SJSA1 (cell line): ENCODE data around the gene SERPINA6. TPM values are rescaled to one million over a fixed set of nuclear protein-coding genes. Genes with fewer than 3 reads are reported as not detected.
"Not testable (repeated sequence)": the region's sequence is repeated elsewhere in the genome, so short reads cannot be mapped to it uniquely, and the experiment has no call there.

Experiments used
- DNase-seq, 2 experiments: peaks; one replicate each; pipeline ENCODE4 v3.0.0-alpha.2; 2015 to 2020; ENCODE audit warnings: low spot score in 2 of 2, low read depth in 1 of 2
- H3K27ac ChIP-seq: fragments of 250-450 bp; sonication (Bioruptor Pico); 2 replicates; pipeline ENCODE4 v1.5.1; 2020; ENCODE audit warnings: mild to moderate bottlenecking, moderate library complexity
- H3K27me3 ChIP-seq: fragments of 250-450 bp; sonication (Bioruptor Pico); replicated peaks from 2 replicates; pipeline ENCODE4 v1.5.1; 2020; ENCODE audit warnings: mild to moderate bottlenecking, moderate library complexity
- H3K36me3 ChIP-seq: fragments of 250-450 bp; sonication (Bioruptor Pico); 2 replicates; pipeline ENCODE4 v1.5.1; 2020; ENCODE audit warnings: mild to moderate bottlenecking
- H3K4me1 ChIP-seq: fragments of 250-450 bp; sonication (Bioruptor Pico); replicated peaks from 2 replicates; pipeline ENCODE4 v1.6.1; 2021; ENCODE audit warnings: mild to moderate bottlenecking
- H3K4me3 ChIP-seq: fragments of 250-450 bp; sonication (Bioruptor Pico); 2 replicates; pipeline ENCODE4 v1.5.1; 2020; ENCODE audit warnings: mild to moderate bottlenecking
- H3K9me3 ChIP-seq: fragments of 250-450 bp; sonication (Bioruptor Pico); replicated peaks from 2 replicates; pipeline ENCODE4 v1.5.1; 2020; ENCODE audit warnings: mild to moderate bottlenecking
- total RNA-seq: library from RNA; depleted of rRNA; stranded (reverse); fragments of >200 nt; shearing (Covaris generic); gene quantifications from 2 replicates; pipeline ENCODE4 v1.2.3, GENCODE V29; 2014

Gene SERPINA6
- total RNA-seq, 1 experiment from 2014 or later = not detected

GRCh38 chr14:94304243-94304642, 18.9 kb downstream of the SERPINA6 start:
- Histone ChIP-seq H3K27ac (no peak overlapping the region), H3K9me3 (peaks cover 5% of the 10 kb centered on the region), H3K4me3 (no peak overlapping the region), H3K36me3 (no peaks in the 10 kb centered on the region), H3K4me1 (no peaks in the 10 kb centered on the region), H3K27me3 (no peaks in the 10 kb centered on the region)
- no peak for DNase-seq

GRCh38 chr14:94303111-94303510, 20.0 kb downstream of the SERPINA6 start:
- Histone ChIP-seq H3K27ac (no peak overlapping the region), H3K4me1 (no peaks in the 10 kb centered on the region), H3K27me3 (no peaks in the 10 kb centered on the region), H3K36me3 (no peaks in the 10 kb centered on the region), H3K9me3 (peaks cover 5% of the 10 kb centered on the region), H3K4me3 (no peak overlapping the region)
- DNase-seq = no peak

DNA sequence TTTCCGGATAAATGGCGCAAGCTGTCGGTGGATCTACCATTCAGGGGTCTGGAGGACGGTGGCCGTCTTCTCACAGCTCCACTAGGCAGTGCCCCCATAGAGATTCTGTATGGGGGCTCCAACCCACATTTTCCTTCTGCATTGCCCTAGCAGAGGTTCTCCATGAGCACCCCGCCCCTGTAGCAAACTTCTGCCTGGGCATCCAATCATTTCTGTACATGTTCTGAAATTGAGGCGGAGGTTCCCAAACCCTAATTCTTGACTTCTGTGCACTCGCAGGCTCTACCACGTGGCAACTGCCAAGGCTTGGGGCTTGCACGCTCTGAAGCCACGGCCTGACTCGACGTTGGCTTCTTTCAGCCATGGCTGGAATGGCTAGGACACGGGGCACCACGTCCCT, 25.0 kb downstream of the SERPINA6 start:
- Histone ChIP-seq H3K4me1 (no peaks in the 10 kb centered on the region), H3K4me3 (no peak overlapping the region), H3K27ac (no peak overlapping the region), H3K27me3 (no peaks in the 10 kb centered on the region), H3K9me3 (no peaks in the 10 kb centered on the region), H3K36me3 (no peaks in the 10 kb centered on the region)
- no peak for DNase-seq

GRCh38 chr14:94296181-94296545, 27.0 kb downstream of the SERPINA6 start:
- not testable (repeated sequence) for H3K27me3 ChIP-seq, H3K4me3 ChIP-seq, H3K27ac ChIP-seq

DNA sequence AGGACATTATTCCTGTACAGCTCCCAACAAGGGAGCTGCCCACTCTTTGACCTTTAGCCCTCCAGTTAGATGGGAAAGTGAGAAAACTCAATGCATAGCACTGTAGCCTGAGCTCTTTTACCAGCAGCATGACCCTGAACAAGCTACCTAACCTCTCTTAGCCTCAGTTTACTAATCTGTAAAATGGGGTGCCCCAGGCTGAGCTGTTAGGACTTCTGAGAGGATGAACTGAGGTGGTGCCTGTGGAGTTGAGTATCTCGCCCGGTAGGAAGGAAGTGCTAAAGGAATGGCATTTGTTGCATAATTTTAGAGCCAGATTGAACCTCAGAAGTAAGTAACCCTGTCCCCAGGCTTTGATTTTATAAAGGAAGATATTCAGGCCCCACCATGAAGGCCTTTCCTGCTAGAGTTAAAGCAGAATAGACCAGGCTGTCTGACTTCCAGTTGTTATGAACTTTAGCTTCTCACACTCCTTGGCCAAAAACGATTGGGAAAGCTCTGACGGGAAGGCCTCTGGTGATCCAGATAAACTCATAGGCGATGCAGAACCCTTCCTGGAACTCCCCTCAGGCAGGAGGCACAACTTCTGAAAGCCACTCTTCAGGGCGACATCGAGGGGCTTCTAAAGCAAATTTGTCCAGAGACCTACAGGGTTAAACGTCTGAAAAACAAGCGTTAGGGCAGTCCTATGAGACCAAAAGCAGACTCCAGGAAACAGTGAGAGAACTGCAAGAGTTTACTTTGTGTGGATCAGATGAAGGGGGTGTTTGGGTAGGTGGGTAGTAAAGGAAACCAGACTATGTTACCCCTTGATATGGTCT, 27.6 kb downstream of the SERPINA6 start:
- Histone ChIP-seq H3K36me3 (no peaks in the 10 kb centered on the region), H3K9me3 (no peaks in the 10 kb centered on the region), H3K27ac (no peak overlapping the region), H3K27me3 (no peaks in the 10 kb centered on the region), H3K4me1 (no peaks in the 10 kb centered on the region), H3K4me3 (no peak overlapping the region)
- DNase-seq = no peak

More at GRCh38 chr14:94296181-94296545, 27.0 kb downstream of the SERPINA6 start:
- DNase-seq, H3K4me1 ChIP-seq, H3K9me3 ChIP-seq, H3K36me3 ChIP-seq: not testable (repeated sequence)

- H3K36me3 ChIP-seq = no peaks in the 10 kb centered on the region
- no peaks in the 10 kb centered on the region for H3K27me3 ChIP-seq
- H3K27ac ChIP-seq = no peak overlapping the region
- H3K4me1 ChIP-seq = no peaks in the 10 kb centered on the region
- H3K9me3 ChIP-seq = no peaks in the 10 kb centered on the region
- no peak for DNase-seq
- no peak overlapping the region for H3K4me3 ChIP-seq
Measured at GRCh38 chr14:94293578-94293924, 29.6 kb downstream of the SERPINA6 start.

- H3K4me3 ChIP-seq = no peak within 1 kb of the TSS
- no peak within 1 kb of the TSS for H3K27ac ChIP-seq
- no peak for DNase-seq
- no peaks in the 10 kb centered on the region for H3K27me3 ChIP-seq
- H3K4me1 ChIP-seq = no peaks in the 10 kb centered on the region
- H3K36me3 ChIP-seq = no peaks in the 10 kb centered on the region
- no peaks in the 10 kb centered on the region for H3K9me3 ChIP-seq
Measured at GRCh38 chr14:94292872-94293577, 30.1 kb downstream of the SERPINA6 start, which contains the start of gene SERPINA10. Gene SERPINA10 (minus strand): TSS chr14:94293268. CDS start chr14:94290593, 2,675 bp downstream.

DNA sequence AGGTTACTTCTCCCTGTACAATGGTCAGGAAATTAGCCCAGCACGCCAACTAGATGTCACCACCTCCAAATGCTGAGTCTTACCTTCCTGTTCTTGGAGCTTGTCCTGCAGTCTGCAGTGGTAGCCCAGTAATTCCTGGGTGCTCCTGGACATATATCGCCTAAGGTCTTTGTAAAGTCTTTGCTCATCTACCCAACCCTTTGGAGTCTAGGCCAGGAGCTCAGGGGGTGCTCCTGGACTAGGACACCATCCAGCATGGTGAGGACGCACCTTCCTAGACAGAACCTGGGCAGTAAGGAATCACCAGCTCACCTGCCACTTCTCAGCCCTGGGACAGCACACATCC, 30.6 kb downstream of the SERPINA6 start:
- no peaks in the 10 kb centered on the region for H3K9me3 ChIP-seq
- no peaks in the 10 kb centered on the region for H3K4me1 ChIP-seq
- H3K27ac ChIP-seq = no peak overlapping the region
- no peaks in the 10 kb centered on the region for H3K27me3 ChIP-seq
- H3K36me3 ChIP-seq = no peaks in the 10 kb centered on the region
- no peak overlapping the region for H3K4me3 ChIP-seq
- no peak for DNase-seq

- no peaks in the 10 kb centered on the region for H3K27me3 ChIP-seq
- H3K27ac ChIP-seq = no peak overlapping the region
- no peak for DNase-seq
- no peaks in the 10 kb centered on the region for H3K36me3 ChIP-seq
- no peak overlapping the region for H3K4me3 ChIP-seq
- H3K9me3 ChIP-seq = no peaks in the 10 kb centered on the region
- H3K4me1 ChIP-seq = no peaks in the 10 kb centered on the region
Measured at GRCh38 chr14:94291906-94292525, 31.1 kb downstream of the SERPINA6 start.

DNA sequence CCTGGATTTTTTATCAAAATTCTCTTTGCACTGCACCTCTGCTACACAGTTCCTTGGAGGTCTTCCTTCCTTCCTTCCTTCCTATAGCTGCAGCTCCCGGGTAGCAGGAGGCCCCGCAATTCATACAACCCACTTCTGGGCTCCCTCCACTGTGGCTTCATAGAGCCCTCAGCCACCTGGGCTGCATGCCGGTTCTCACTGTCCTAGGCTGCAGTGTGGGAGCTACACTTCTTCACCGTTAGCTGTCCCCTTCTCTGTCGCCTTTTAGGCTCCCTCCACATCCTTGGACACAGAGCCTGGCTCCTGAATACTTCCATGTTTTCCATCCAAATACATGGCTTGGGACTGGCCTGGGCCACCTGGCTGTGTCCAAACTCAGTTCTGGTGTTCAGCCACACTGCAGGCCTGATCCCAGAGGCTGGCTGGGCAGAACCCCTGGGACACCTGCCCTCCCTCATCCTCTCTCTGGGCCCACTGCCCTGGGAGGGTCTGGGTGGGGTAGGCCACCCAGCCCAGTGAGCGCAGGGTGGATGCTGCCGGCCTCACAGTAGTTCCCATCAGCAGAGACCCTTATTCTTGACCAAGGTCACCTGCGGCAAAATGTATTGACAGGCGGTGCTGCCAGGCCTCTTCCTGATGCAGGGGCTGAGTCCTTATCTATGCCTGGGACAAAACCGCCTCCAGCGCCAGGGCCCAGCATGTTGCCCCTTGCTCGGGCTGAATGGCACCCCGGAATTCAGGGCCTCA, 31.8 kb downstream of the SERPINA6 start:
- DNase-seq = no peak

GRCh38 chr14:94290197-94290596, 32.9 kb downstream of the SERPINA6 start:
- Histone ChIP-seq H3K27me3 (no peaks in the 10 kb centered on the region), H3K4me1 (peaks cover 5% of the 10 kb centered on the region), H3K4me3 (no peak overlapping the region), H3K36me3 (no peaks in the 10 kb centered on the region), H3K9me3 (no peaks in the 10 kb centered on the region), H3K27ac (no peak overlapping the region)
- DNase-seq = no peak

More for the DNA sequence above, 31.8 kb downstream of the SERPINA6 start:
- H3K9me3 ChIP-seq = no peaks in the 10 kb centered on the region
- H3K4me1 ChIP-seq = peaks cover under 1% of the 10 kb centered on the region; the same call in 1 of the 2 replicates
- no peaks in the 10 kb centered on the region for H3K36me3 ChIP-seq
- H3K27me3 ChIP-seq = no peaks in the 10 kb centered on the region
- H3K27ac ChIP-seq = no peak overlapping the region
- H3K4me3 ChIP-seq = no peak overlapping the region

- Histone ChIP-seq H3K4me1 (peaks cover 11% of the 10 kb centered on the region), H3K36me3 (no peaks in the 10 kb centered on the region), H3K27ac (no peak overlapping the region), H3K27me3 (no peaks in the 10 kb centered on the region), H3K4me3 (no peak overlapping the region), H3K9me3 (no peaks in the 10 kb centered on the region)
- DNase-seq = no peak
Measured at GRCh38 chr14:94288610-94289465, 34.3 kb downstream of the SERPINA6 start.

DNA sequence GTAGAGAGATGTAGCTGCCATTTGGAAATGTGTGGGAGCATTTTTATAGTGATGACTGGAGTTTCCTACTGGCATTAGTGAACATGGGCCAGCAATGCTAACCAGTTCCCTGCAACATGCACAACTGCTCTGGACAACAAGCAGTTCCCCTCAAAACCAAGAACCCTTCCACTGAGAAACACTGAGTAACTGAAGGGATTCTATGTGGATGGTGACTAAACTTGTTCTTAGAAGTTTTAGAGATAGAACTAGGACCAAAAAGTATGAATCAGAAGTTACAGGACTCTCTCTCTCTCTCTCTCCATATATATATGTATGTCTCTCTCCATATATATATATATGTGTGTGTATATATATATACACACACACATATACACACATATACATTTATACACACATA, 38.0 kb downstream of the SERPINA6 start:
- Histone ChIP-seq H3K27ac (no peak overlapping the region), H3K9me3 (no peaks in the 10 kb centered on the region), H3K27me3 (no peaks in the 10 kb centered on the region), H3K4me3 (no peak overlapping the region), H3K36me3 (no peaks in the 10 kb centered on the region), H3K4me1 (peaks cover 32% of the 10 kb centered on the region)
- no peak for DNase-seq
